ENCODE results near the gene GRHL1.
"Not testable (repeated sequence)": the region's sequence is repeated elsewhere in the genome, so short reads cannot be mapped to it uniquely, and the experiment has no call there.

GRHL1 gene

GRCh38 chr2:10007435-10007834, 55.9 kb downstream of the GRHL1 start:
- H3K4me3 ChIP-seq (ENCODE audit: low read depth, low read length), result no peak overlapping the region
- no peak for DNase-seq (ENCODE audit: low read depth)
- no peak for TF ChIP-seq CTCF (conservative IDR thresholded peaks at IDR 0.05; ENCODE audit: low read depth, low read length)

- H3K4me3 ChIP-seq (ENCODE audit: low read depth, low read length), result no peak overlapping the region
- DNase-seq (ENCODE audit: low read depth), result no peak
- TF ChIP-seq CTCF (conservative IDR thresholded peaks at IDR 0.05; ENCODE audit: low read depth, low read length), result no peak
Observed at GRCh38 chr2:10007921-10008808, 56.7 kb downstream of the GRHL1 start.

GRCh38 chr2:10008809-10009176, 57.3 kb downstream of the GRHL1 start:
- no peak for DNase-seq (ENCODE audit: low read depth)
- H3K4me3 ChIP-seq (ENCODE audit: low read depth, low read length), result no peak overlapping the region
- no peak for TF ChIP-seq CTCF (conservative IDR thresholded peaks at IDR 0.05; ENCODE audit: low read depth, low read length)

GRCh38 chr2:10009271-10009810, 57.8 kb downstream of the GRHL1 start:
- no peak overlapping the region for H3K4me3 ChIP-seq (ENCODE audit: low read depth, low read length)
- TF ChIP-seq CTCF (conservative IDR thresholded peaks at IDR 0.05; ENCODE audit: low read depth, low read length), result no peak
- DNase-seq (ENCODE audit: low read depth), result no peak

- H3K4me3 ChIP-seq (ENCODE audit: low read depth, low read length), result no peak overlapping the region
- DNase-seq (ENCODE audit: low read depth), result no peak
- no peak for TF ChIP-seq CTCF (conservative IDR thresholded peaks at IDR 0.05; ENCODE audit: low read depth, low read length)
Observed at GRCh38 chr2:10009811-10010781, 58.6 kb downstream of the GRHL1 start.

- not testable (repeated sequence) for DNase-seq (ENCODE audit: low read depth); H3K4me3 ChIP-seq (ENCODE audit: low read depth, low read length)
Observed at GRCh38 chr2:10010861-10011605, 59.5 kb downstream of the GRHL1 start.

GRCh38 chr2:10011606-10012325, 60.3 kb downstream of the GRHL1 start:
- not testable (repeated sequence) for H3K4me3 ChIP-seq (ENCODE audit: low read depth, low read length); DNase-seq (ENCODE audit: low read depth)

GRCh38 chr2:10012366-10012962, 61.0 kb downstream of the GRHL1 start:
- not testable (repeated sequence) for DNase-seq (ENCODE audit: low read depth); H3K4me3 ChIP-seq (ENCODE audit: low read depth, low read length)

Measured in choroid plexus epithelial cell (primary cell).